HG02763 (cell line): Measurements from ENCODE around the gene PDE12.
"Not testable (repeated sequence)": the region's sequence is repeated elsewhere in the genome, so short reads cannot be mapped to it uniquely, and the experiment has no call there.

Experiments used
- ATAC-seq: cut with Tn5 transposase; IDR thresholded peaks from one replicate; pipeline ENCODE4 v1.9.1; 2021; ENCODE audit warnings: mild to moderate bottlenecking, moderate library complexity; ENCODE audit not compliant: unreplicated experiment

The PDE12 gene

GRCh38 chr3:57583544-57583943 is 27.5 kb downstream of the PDE12 start:
- no peak for ATAC-seq

GRCh38 chr3:57586778-57587177 is 30.7 kb downstream of the PDE12 start:
- ATAC-seq, result no peak

- no peak for ATAC-seq
Measured at GRCh38 chr3:57587905-57588304, 31.8 kb downstream of the PDE12 start.

GRCh38 chr3:57592306-57592705 is 36.2 kb downstream of the PDE12 start:
- no peak for ATAC-seq

- ATAC-seq, result no peak
Measured at GRCh38 chr3:57594144-57594543, 38.1 kb downstream of the PDE12 start.

GRCh38 chr3:57594576-57594975 is 38.5 kb downstream of the PDE12 start:
- no peak for ATAC-seq

- no peak for ATAC-seq
Measured at GRCh38 chr3:57596495-57597126, 40.5 kb downstream of the PDE12 start.

GRCh38 chr3:57597127-57597923 is 41.3 kb downstream of the PDE12 start, which contains the start of gene ARF4:
TSS of gene ARF4 (minus strand) at chr3:57597344. CDS start at chr3:57597140, 204 bp downstream.
- ATAC-seq, result peak; percentile 93

GRCh38 chr3:57598765-57599360 is 42.8 kb downstream of the PDE12 start:
- no peak for ATAC-seq

- ATAC-seq, result no peak
Measured at GRCh38 chr3:57600195-57600594, 44.1 kb downstream of the PDE12 start.

- ATAC-seq, result no peak
Measured at GRCh38 chr3:57604971-57605370, 48.9 kb downstream of the PDE12 start.

- ATAC-seq, result no peak
Measured at GRCh38 chr3:57605683-57606082, 49.6 kb downstream of the PDE12 start.

GRCh38 chr3:57611870-57612269 is 55.8 kb downstream of the PDE12 start:
- not testable (repeated sequence) for ATAC-seq

GRCh38 chr3:57616233-57616632 is 60.2 kb downstream of the PDE12 start:
- ATAC-seq, result no peak
